Dermis microvascular lymphatic vessel endothelial cell (primary cell): ENCODE measurements around the gene FADS1. TPM values are rescaled to one million over a fixed set of nuclear protein-coding genes. Genes with fewer than 3 reads are reported as not detected.

ENCODE experiments used
- DNase-seq, 2 donors: peaks; one replicate each; pipeline versions ENCODE4 v3.0.0 to v3.0.0-alpha.2; 2010; ENCODE audit warnings: low read depth in 2 of 2
- total RNA-seq: library from RNA; depleted of rRNA; stranded (reverse); fragments of >200 nt; gene quantifications from 2 replicates; pipeline ENCODE4 v1.2.1, GENCODE V29; 2014

Gene FADS1
- total RNA-seq, 1 donor from 2014 or later = 39.3 TPM

GRCh38 chr11:61827571-61828378 is 11.0 kb upstream of the FADS1 start, which contains the start of gene FADS2:
TSS of gene FADS2 (plus strand) at chr11:61828300. CDS start at chr11:61828391, 91 bp downstream.
- DNase-seq = peak; percentile 59 to 94

- DNase-seq = no peak
These were observed 10.2 kb upstream of the FADS1 start for GRCh38 chr11:61826930-61827570.

- DNase-seq = peak in 1 of 2 donors; percentile 14
These were observed 3.4 kb upstream of the FADS1 start for GRCh38 chr11:61820174-61820573.

- DNase-seq = no peak
These were observed 834 bp upstream of the FADS1 start for GRCh38 chr11:61817471-61818202.

GRCh38 chr11:61815790-61816735 is 740 bp downstream of the FADS1 start:
- DNase-seq = peak in 1 of 2 donors; percentile 77

GRCh38 chr11:61814958-61815789 is 1.6 kb downstream of the FADS1 start:
- DNase-seq = peak; percentile 95 to 98

- peak in 1 of 2 donors; percentile 54 for DNase-seq
These were observed 2.4 kb downstream of the FADS1 start for GRCh38 chr11:61814247-61814957.

- no peak for DNase-seq
These were observed 3.9 kb downstream of the FADS1 start for GRCh38 chr11:61812736-61813411.

GRCh38 chr11:61811831-61812230 is 5.0 kb downstream of the FADS1 start:
- DNase-seq = no peak

- no peak for DNase-seq
These were observed 6.1 kb downstream of the FADS1 start for GRCh38 chr11:61810671-61811175.

GRCh38 chr11:61806785-61807184 is 10.0 kb downstream of the FADS1 start:
- DNase-seq = no peak

GRCh38 chr11:61805146-61805545 is 11.7 kb downstream of the FADS1 start:
- DNase-seq = no peak

GRCh38 chr11:61803889-61804647 is 12.7 kb downstream of the FADS1 start:
- DNase-seq = no peak

GRCh38 chr11:61802605-61803004 is 14.2 kb downstream of the FADS1 start:
- DNase-seq = no peak

- DNase-seq = no peak
These were observed 16.2 kb downstream of the FADS1 start for GRCh38 chr11:61800331-61801281.

- DNase-seq = no peak
These were observed 17.0 kb downstream of the FADS1 start for GRCh38 chr11:61799665-61800284.
